Subcutaneous adipose tissue (tissue), 4 donors: ENCODE data around the gene TRIO. TPM values are rescaled to one million over a fixed set of nuclear protein-coding genes. Genes with fewer than 3 reads are reported as not detected.

Experiments
- CTCF ChIP-seq: fragments of 450-650 bp; IDR thresholded peaks from one replicate; pipeline ENCODE4 v1.5.1; 2016; ENCODE audit warnings: low read depth, mild to moderate bottlenecking, control low read depth, antibody characterized with exemption, moderate library complexity
- total RNA-seq, 4 donors: library from RNA; depleted of rRNA; stranded (reverse); fragments of >200 nt; gene quantifications; one replicate each; pipeline ENCODE4 v1.1.0, GENCODE V29; 2016

The TRIO gene
- total RNA-seq, 4 donors from 2014 or later = 193 to 238 (median 212) TPM

GRCh38 chr5:14306329-14306815 lies 163.2 kb downstream of the TRIO start:
- no peak for TF ChIP-seq CTCF

- no peak for TF ChIP-seq CTCF
Measured at GRCh38 chr5:14308384-14309154, 165.4 kb downstream of the TRIO start.

GRCh38 chr5:14309199-14309598 lies 166.1 kb downstream of the TRIO start:
- no peak for TF ChIP-seq CTCF

- no peak for TF ChIP-seq CTCF
Measured at GRCh38 chr5:14309878-14310531, 166.9 kb downstream of the TRIO start.

- no peak for TF ChIP-seq CTCF
Measured at GRCh38 chr5:14310901-14311300, 167.8 kb downstream of the TRIO start.

- no peak for TF ChIP-seq CTCF
Measured at GRCh38 chr5:14313986-14314690, 171.0 kb downstream of the TRIO start.

- TF ChIP-seq CTCF = no peak
Measured at GRCh38 chr5:14316471-14316870, 173.3 kb downstream of the TRIO start.
